Brain microvascular endothelial cell (primary cell): ENCODE data around the gene ADARB2.

Experiments used
- DNase-seq: peaks from one replicate; pipeline ENCODE4 v3.0.0-alpha.2; 2020
- H3K27ac ChIP-seq: fragments of 250-450 bp; sonication (Bioruptor Pico); 2 replicates; pipeline ENCODE4 v1.5.1; 2020; ENCODE audit warnings: mild to moderate bottlenecking, moderate library complexity
- H3K27me3 ChIP-seq: fragments of 250-450 bp; sonication (Bioruptor Pico); replicated peaks from 2 replicates; pipeline ENCODE4 v1.5.1; 2020; ENCODE audit warnings: mild to moderate bottlenecking
- H3K36me3 ChIP-seq: fragments of 250-450 bp; sonication (Bioruptor Pico); replicated peaks from 2 replicates; pipeline ENCODE4 v1.5.1; 2020; ENCODE audit warnings: mild to moderate bottlenecking
- H3K4me3 ChIP-seq: 2 replicates; pipeline ENCODE4 v1.5.1; 2011; ENCODE audit warnings: low read depth, mild to moderate bottlenecking, control low read depth, low read length, moderate library complexity
- CTCF ChIP-seq: IDR thresholded peaks from 2 replicates; pipeline ENCODE4 v1.5.1; 2011; ENCODE audit warnings: low read depth, mild to moderate bottlenecking, moderate library complexity, low read length, control low read depth, inconsistent platforms; ENCODE audit errors: missing control alignments
- in situ Hi-C: cut with HindIII; loops from 2 replicates; pipeline ENCODE4 v1.10.0; 2017; ENCODE audit warnings: low sequenced_read_pairs, low pct_ligation_motif_present

The ADARB2 gene

GRCh38 chr10:1575481-1576244 is 161.7 kb downstream of the ADARB2 start:
- Histone ChIP-seq H3K36me3 (no peaks in the 10 kb centered on the region), H3K27me3 (no peaks in the 10 kb centered on the region), H3K4me3 (no peak overlapping the region), H3K27ac (no peak overlapping the region)
- in situ Hi-C loops, result no loop called here
- no peak for DNase-seq
- TF ChIP-seq CTCF, result no peak

- in situ Hi-C loops, result no loop called here
- no peaks in the 10 kb centered on the region for H3K27me3 ChIP-seq
- no peaks in the 10 kb centered on the region for H3K36me3 ChIP-seq
- DNase-seq, result no peak
- no peak for TF ChIP-seq CTCF
- H3K27ac ChIP-seq, result no peak overlapping the region
- no peak overlapping the region for H3K4me3 ChIP-seq
Observed at GRCh38 chr10:1574719-1575118, 162.6 kb downstream of the ADARB2 start.

- Histone ChIP-seq H3K4me3 (no peak overlapping the region), H3K36me3 (no peaks in the 10 kb centered on the region), H3K27me3 (no peaks in the 10 kb centered on the region), H3K27ac (no peak overlapping the region)
- TF ChIP-seq CTCF, result no peak
- DNase-seq, result no peak
- in situ Hi-C loops, result no loop called here
Observed at GRCh38 chr10:1573981-1574380, 163.3 kb downstream of the ADARB2 start.

GRCh38 chr10:1573334-1573969 is 163.9 kb downstream of the ADARB2 start:
- Histone ChIP-seq H3K27ac (no peak overlapping the region), H3K36me3 (no peaks in the 10 kb centered on the region), H3K4me3 (no peak overlapping the region), H3K27me3 (no peaks in the 10 kb centered on the region)
- TF ChIP-seq CTCF, result no peak
- DNase-seq, result no peak
- in situ Hi-C loops, result no loop called here

GRCh38 chr10:1572519-1573333 is 164.6 kb downstream of the ADARB2 start:
- no peak for DNase-seq
- Histone ChIP-seq H3K4me3 (no peak overlapping the region), H3K36me3 (no peaks in the 10 kb centered on the region), H3K27me3 (no peaks in the 10 kb centered on the region), H3K27ac (no peak overlapping the region)
- in situ Hi-C loops, result no loop called here
- no peak for TF ChIP-seq CTCF
